Astrocyte (in vitro differentiated cells and primary cell): ENCODE data around the gene ROR2. TPM values are rescaled to one million over a fixed set of nuclear protein-coding genes. Genes with fewer than 3 reads are reported as not detected.

Experiments
- DNase-seq: peaks from one replicate; pipeline ENCODE4 v3.0.0-alpha.2; 2010; ENCODE audit warnings: low read depth
- FAIRE-seq: peaks from 2 replicates; lab custom pipeline; 2011; peaks lifted over from hg19 to GRCh38; lab: Jason Lieb, UNC
- H2AFZ ChIP-seq: 2 replicates; pipeline ENCODE4 v1.6.0; 2012; ENCODE audit warnings: low read depth, low read length, inconsistent platforms
- H3K27ac ChIP-seq: 2 replicates; pipeline ENCODE4 v1.5.1; 2011; ENCODE audit warnings: low read depth, low read length, inconsistent platforms
- H3K27me3 ChIP-seq: 2 replicates; pipeline ENCODE4 v1.6.0; 2011; ENCODE audit warnings: low read length, inconsistent platforms; ENCODE audit not compliant: insufficient read depth
- H3K36me3 ChIP-seq: 2 replicates; pipeline ENCODE4 v1.5.1; 2011; ENCODE audit warnings: low read length, inconsistent platforms; ENCODE audit not compliant: insufficient read depth
- H3K4me1 ChIP-seq: 2 replicates; pipeline ENCODE4 v1.5.1; 2011; ENCODE audit warnings: low read length, inconsistent platforms; ENCODE audit not compliant: insufficient read depth
- H3K4me2 ChIP-seq: 2 replicates; pipeline ENCODE4 v1.6.0; 2012; ENCODE audit warnings: low read length, inconsistent platforms
- H3K4me3 ChIP-seq: 2 replicates; pipeline ENCODE4 v1.5.1; 2011; ENCODE audit warnings: low read depth, mild to moderate bottlenecking, low read length, inconsistent platforms; ENCODE audit not compliant: insufficient read depth
- H3K79me2 ChIP-seq: 2 replicates; pipeline ENCODE4 v1.6.0; 2012; ENCODE audit warnings: mild to moderate bottlenecking, low read length, inconsistent platforms; ENCODE audit not compliant: insufficient read depth
- H3K9ac ChIP-seq: 2 replicates; pipeline ENCODE4 v1.6.0; 2012; ENCODE audit warnings: mild to moderate bottlenecking, low read length, inconsistent platforms
- H3K9me3 ChIP-seq: 2 replicates; pipeline ENCODE4 v1.5.1; 2012; ENCODE audit warnings: low read depth, mild to moderate bottlenecking, low read length, inconsistent platforms; ENCODE audit not compliant: insufficient read depth
- H4K20me1 ChIP-seq: 2 replicates; pipeline ENCODE4 v1.6.0; 2012; ENCODE audit warnings: low read length, inconsistent platforms; ENCODE audit not compliant: insufficient read depth
- H3K27ac Mint-ChIP-seq: one replicate; pipeline ENCODE4 v1.8.0; 2021; ENCODE audit warnings: mild to moderate bottlenecking, mixed read lengths; ENCODE audit not compliant: unreplicated experiment
- H3K27me3 Mint-ChIP-seq: one replicate; pipeline ENCODE4 v1.8.0; 2021; ENCODE audit warnings: low read depth, mixed read lengths; ENCODE audit not compliant: unreplicated experiment
- H3K36me3 Mint-ChIP-seq: one replicate; pipeline ENCODE4 v1.8.0; 2021; ENCODE audit warnings: low read depth, mixed read lengths; ENCODE audit not compliant: unreplicated experiment
- H3K4me1 Mint-ChIP-seq: one replicate; pipeline ENCODE4 v1.8.0; 2021; ENCODE audit warnings: low read depth, mixed read lengths; ENCODE audit not compliant: unreplicated experiment
- H3K4me3 Mint-ChIP-seq: one replicate; pipeline ENCODE4 v1.8.0; 2021; ENCODE audit warnings: mild to moderate bottlenecking, moderate library complexity, mixed read lengths; ENCODE audit not compliant: unreplicated experiment
- H3K9me3 Mint-ChIP-seq: one replicate; pipeline ENCODE4 v1.8.0; 2021; ENCODE audit warnings: mild to moderate bottlenecking, mixed read lengths; ENCODE audit not compliant: unreplicated experiment
- EZH2 ChIP-seq: IDR thresholded peaks from 2 replicates; pipeline ENCODE4 v1.6.1; 2012; ENCODE audit warnings: mild to moderate bottlenecking, low read length, inconsistent platforms; ENCODE audit not compliant: insufficient read depth
- total RNA-seq: library from RNA; stranded (reverse); gene quantifications from 2 replicates; pipeline ENCODE4 v1.2.1, GENCODE V29; 2021
- TF ChIP-seq, protein P1 (sequence below): IDR thresholded peaks from 2 replicates; pipeline ENCODE4 v1.5.1; 2011; ENCODE audit warnings: low read depth, mild to moderate bottlenecking, inconsistent platforms, low read length, moderate library complexity; ENCODE audit not compliant: insufficient read depth

ROR2 gene
- total RNA-seq, 1 donor from 2014 or later: 4.9 TPM

DNA sequence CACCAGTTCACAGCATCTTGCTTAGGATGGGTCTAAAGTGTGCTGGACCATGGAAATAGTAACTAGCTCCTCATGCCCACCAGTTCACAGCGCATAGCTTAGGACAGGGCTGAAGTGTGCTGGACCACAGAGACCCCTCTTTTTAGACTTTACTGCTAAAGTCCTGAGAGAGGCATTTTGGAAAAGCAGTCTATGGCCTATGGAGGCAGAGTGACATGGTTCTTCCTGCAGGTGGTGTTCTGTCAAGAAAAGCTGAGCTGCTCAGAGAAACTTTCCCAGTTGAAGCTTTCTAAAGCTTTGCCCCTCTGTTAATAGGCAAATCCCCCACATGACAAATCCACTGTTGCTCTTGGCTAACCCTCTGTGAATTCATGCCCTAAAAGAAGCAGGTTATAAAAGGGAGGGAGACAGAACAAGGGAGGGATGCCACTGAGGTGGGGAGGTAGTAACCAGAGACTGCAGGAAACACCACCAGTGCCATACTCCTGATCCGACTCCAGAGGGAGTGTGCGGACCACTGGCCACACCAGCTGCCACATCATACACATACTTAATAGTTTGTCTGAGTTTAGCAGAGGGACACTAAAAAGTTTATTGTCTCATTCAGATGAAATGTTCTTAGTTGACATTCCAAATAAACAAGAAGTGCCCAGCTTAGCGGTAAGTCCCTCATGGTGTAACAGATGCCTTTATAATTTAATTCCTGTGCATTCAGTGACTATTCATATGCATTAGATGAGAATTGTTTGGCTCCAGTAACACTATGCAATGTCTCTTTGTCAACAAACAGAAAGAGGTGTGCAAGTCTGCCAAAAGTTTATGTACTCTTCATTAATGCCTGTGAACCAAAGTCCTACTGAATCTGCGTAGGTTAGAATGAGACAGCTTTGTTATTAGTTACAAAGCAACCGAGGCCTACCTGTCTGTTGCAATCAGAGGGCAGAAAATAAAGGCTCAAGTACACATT, 290.2 kb downstream of the ROR2 start:
- no peak overlapping the region for H3K9ac ChIP-seq
- DNase-seq: peak; percentile 28
- H3K27ac Mint-ChIP-seq: no peak overlapping the region

DNA sequence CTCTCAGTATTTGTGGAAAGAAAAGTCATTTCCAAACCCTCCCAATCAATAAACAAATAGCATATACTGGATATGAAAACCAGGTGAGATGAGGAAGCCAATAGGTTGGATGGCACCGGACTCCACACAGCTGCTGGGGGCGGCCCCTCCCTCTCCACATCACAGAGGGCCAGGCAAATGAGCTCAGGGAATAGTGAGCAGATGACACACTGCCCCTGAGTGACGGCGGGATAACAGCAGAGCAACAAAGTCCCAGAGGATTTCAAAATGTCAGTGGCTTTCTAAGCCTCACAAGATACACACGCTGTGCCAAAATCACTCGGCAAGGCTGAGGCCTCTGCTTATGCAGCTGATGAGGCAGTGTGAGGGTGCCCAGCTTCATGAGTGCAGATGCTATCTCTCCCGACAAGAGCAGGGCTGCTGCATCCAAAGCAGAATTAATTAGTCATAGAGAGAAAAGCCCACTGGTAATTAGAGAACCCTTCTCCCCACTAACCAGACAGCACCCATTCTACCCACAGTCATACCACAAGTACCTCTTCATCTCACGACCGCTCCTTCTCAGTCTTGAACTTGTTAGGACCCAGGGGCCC, 291.4 kb downstream of the ROR2 start:
- Histone ChIP-seq H3K4me1 (no peaks in the 10 kb centered on the region), H3K36me3 (no peaks in the 10 kb centered on the region), H3K9ac (no peak overlapping the region), H3K27ac (no peak overlapping the region), H3K4me3 (no peak overlapping the region), H4K20me1 (no peaks in the 10 kb centered on the region), H3K79me2 (no peaks in the 10 kb centered on the region), H2AFZ (no peak overlapping the region), H3K9me3 (no peaks in the 10 kb centered on the region), H3K27me3 (peaks cover 2% of the 10 kb centered on the region), H3K4me2 (no peak overlapping the region)
- Mint-ChIP-seq H3K36me3 (no peaks in the 10 kb centered on the region), H3K9me3 (peaks cover 8% of the 10 kb centered on the region), H3K27ac (no peak overlapping the region), H3K4me1 (peaks cover 6% of the 10 kb centered on the region), H3K27me3 (peaks cover 18% of the 10 kb centered on the region), H3K4me3 (no peak overlapping the region)
- no peak for TF ChIP-seq EZH2
- TF ChIP-seq, protein P1, sequence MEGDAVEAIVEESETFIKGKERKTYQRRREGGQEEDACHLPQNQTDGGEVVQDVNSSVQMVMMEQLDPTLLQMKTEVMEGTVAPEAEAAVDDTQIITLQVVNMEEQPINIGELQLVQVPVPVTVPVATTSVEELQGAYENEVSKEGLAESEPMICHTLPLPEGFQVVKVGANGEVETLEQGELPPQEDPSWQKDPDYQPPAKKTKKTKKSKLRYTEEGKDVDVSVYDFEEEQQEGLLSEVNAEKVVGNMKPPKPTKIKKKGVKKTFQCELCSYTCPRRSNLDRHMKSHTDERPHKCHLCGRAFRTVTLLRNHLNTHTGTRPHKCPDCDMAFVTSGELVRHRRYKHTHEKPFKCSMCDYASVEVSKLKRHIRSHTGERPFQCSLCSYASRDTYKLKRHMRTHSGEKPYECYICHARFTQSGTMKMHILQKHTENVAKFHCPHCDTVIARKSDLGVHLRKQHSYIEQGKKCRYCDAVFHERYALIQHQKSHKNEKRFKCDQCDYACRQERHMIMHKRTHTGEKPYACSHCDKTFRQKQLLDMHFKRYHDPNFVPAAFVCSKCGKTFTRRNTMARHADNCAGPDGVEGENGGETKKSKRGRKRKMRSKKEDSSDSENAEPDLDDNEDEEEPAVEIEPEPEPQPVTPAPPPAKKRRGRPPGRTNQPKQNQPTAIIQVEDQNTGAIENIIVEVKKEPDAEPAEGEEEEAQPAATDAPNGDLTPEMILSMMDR: no peak
- no peak for DNase-seq
- FAIRE-seq: no peak

More for the DNA sequence above, 290.2 kb downstream of the ROR2 start:
- Mint-ChIP-seq H3K4me1 (peaks cover 5% of the 10 kb centered on the region), H3K27me3 (peaks cover 26% of the 10 kb centered on the region), H3K4me3 (no peak overlapping the region), H3K9me3 (peaks cover 12% of the 10 kb centered on the region), H3K36me3 (no peaks in the 10 kb centered on the region)
- H3K79me2 ChIP-seq: no peaks in the 10 kb centered on the region
- H3K9me3 ChIP-seq: no peaks in the 10 kb centered on the region
- no peak overlapping the region for H2AFZ ChIP-seq
- H3K4me3 ChIP-seq: no peak overlapping the region
- no peaks in the 10 kb centered on the region for H4K20me1 ChIP-seq
- H3K36me3 ChIP-seq: no peaks in the 10 kb centered on the region
- FAIRE-seq: peak; percentile 58
- H3K27me3 ChIP-seq: peaks cover 7% of the 10 kb centered on the region
- no peak overlapping the region for H3K27ac ChIP-seq
- no peaks in the 10 kb centered on the region for H3K4me1 ChIP-seq
- H3K4me2 ChIP-seq: no peak overlapping the region
- TF ChIP-seq, protein P1: peak; percentile 58
- TF ChIP-seq EZH2: no peak
